ENCODE data around the gene PPP1CB. TPM values are rescaled to one million over a fixed set of nuclear protein-coding genes. Genes with fewer than 3 reads are reported as not detected.

Gene PPP1CB
- 254 and 274 TPM in 2 replicates for total RNA-seq (2014; rRNA removed; shearing (Covaris generic))

- peak; percentile 96 to 98 for DNase-seq
- H3K4me1 ChIP-seq = peaks cover 17% of the 10 kb centered on the region
- peaks cover 6% of the 10 kb centered on the region; the same call in 1 of the 2 replicates for H3K36me3 ChIP-seq
- peak within 1 kb of the TSS; percentile 100 for H3K4me3 ChIP-seq
- peak within 1 kb of the TSS; percentile 97 for H3K27ac ChIP-seq
- no peaks in the 10 kb centered on the region for H3K9me3 ChIP-seq (replicated peaks)
- no peaks in the 10 kb centered on the region for H3K27me3 ChIP-seq
These were observed at the start of gene PPP1CB for GRCh38 chr2:28751252-28751955. Gene PPP1CB (plus strand): TSS chr2:28751830. CDS start chr2:28752125, 295 bp downstream.

DNA sequence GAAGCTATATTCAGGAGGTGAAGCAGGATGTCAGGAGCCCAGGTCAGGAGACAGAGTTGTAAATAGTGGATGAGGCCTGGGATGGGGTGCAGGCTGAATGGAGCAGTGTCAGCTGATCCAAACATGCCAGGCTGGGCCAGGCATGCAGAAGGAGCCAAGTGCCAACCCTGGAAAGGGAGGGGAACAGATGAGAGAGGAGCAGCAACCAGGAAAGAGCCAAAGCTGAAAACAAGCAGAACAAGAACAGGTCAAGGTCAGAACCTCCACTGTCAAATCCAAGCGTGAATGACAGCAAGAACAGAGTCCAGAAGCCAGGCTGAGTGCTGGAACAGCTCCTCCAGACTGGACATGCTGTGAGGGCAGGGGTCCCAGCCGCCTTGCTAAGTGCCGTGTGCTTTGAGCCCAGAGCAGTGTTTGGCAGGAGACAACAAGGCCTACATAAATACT is 49.2 kb upstream of the PPP1CB start:
- H3K4me3 ChIP-seq = no peak overlapping the region
- no peak for DNase-seq
- no peaks in the 10 kb centered on the region for H3K36me3 ChIP-seq
- H3K27me3 ChIP-seq = no peaks in the 10 kb centered on the region
- H3K27ac ChIP-seq = no peak overlapping the region
- H3K9me3 ChIP-seq (replicated peaks) = no peaks in the 10 kb centered on the region
- no peaks in the 10 kb centered on the region for H3K4me1 ChIP-seq

GRCh38 chr2:28702878-28703277 is 48.8 kb upstream of the PPP1CB start:
- no peak overlapping the region for H3K4me3 ChIP-seq
- no peak for DNase-seq
- no peaks in the 10 kb centered on the region for H3K4me1 ChIP-seq
- no peaks in the 10 kb centered on the region for H3K9me3 ChIP-seq (replicated peaks)
- no peaks in the 10 kb centered on the region for H3K27me3 ChIP-seq
- H3K27ac ChIP-seq = no peak overlapping the region
- H3K36me3 ChIP-seq = no peaks in the 10 kb centered on the region

DNA sequence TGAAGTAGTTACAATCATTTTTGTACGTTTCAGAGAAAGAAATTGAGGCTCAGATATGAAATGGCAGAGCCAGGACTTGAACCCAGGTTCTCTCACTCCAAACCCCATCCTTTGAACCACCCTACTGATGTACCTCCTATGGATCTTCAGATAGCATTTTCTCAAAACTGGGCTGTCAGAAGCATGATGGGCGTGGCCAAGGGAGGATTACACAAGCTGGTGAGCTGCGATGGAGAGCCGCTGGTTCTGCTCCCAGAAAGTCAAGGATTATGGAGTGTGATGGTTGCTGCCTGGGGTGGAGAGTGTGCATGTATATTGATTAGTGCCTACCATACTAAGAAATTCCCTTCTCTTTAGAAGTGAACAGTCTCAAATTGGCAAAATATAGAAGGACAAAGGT is 47.0 kb upstream of the PPP1CB start:
- Histone ChIP-seq H3K4me3 (no peak overlapping the region), H3K4me1 (peaks cover 8% of the 10 kb centered on the region), H3K27me3 (no peaks in the 10 kb centered on the region), H3K36me3 (no peaks in the 10 kb centered on the region), H3K27ac (no peak overlapping the region), H3K9me3 (replicated peaks) (no peaks in the 10 kb centered on the region)
- DNase-seq = no peak

GRCh38 chr2:28705751-28706440 is 45.7 kb upstream of the PPP1CB start:
- peaks cover 9% of the 10 kb centered on the region for H3K4me1 ChIP-seq
- no peaks in the 10 kb centered on the region for H3K9me3 ChIP-seq (replicated peaks)
- H3K27ac ChIP-seq = no peak overlapping the region
- DNase-seq = no peak
- H3K4me3 ChIP-seq = no peak overlapping the region
- H3K27me3 ChIP-seq = no peaks in the 10 kb centered on the region
- no peaks in the 10 kb centered on the region for H3K36me3 ChIP-seq

DNA sequence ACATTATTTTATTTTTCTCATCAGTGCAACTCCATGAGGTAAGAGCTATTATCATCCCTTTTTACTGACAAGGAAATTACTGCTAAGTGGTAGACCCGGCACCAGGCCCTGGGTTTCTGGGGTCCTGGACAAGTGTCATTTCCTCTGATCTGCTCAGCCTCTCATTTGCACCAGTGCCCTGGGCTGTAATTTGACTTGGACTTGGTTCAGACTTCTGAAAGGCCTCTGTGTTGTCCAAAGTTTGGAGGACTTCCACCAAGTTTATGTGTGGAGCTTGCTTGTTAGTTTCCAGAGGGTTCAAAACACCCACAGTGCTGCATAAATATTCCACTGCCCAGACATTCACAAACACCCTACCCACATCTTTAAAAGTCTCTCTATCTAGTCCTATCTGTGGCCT is 44.0 kb upstream of the PPP1CB start:
- Histone ChIP-seq H3K4me3 (no peak overlapping the region), H3K36me3 (no peaks in the 10 kb centered on the region), H3K9me3 (replicated peaks) (no peaks in the 10 kb centered on the region), H3K4me1 (peaks cover 9% of the 10 kb centered on the region), H3K27me3 (no peaks in the 10 kb centered on the region), H3K27ac (no peak overlapping the region)
- no peak for DNase-seq

- peaks cover 9% of the 10 kb centered on the region for H3K4me1 ChIP-seq
- DNase-seq = peak; percentile 61 to 82
- H3K27ac ChIP-seq = no peak overlapping the region
- H3K27me3 ChIP-seq = no peaks in the 10 kb centered on the region
- H3K9me3 ChIP-seq (replicated peaks) = no peaks in the 10 kb centered on the region
- no peak overlapping the region for H3K4me3 ChIP-seq
- H3K36me3 ChIP-seq = no peaks in the 10 kb centered on the region
These were observed 42.5 kb upstream of the PPP1CB start for GRCh38 chr2:28709101-28709500.

GRCh38 chr2:28710545-28710944 is 41.1 kb upstream of the PPP1CB start:
- no peak overlapping the region for H3K27ac ChIP-seq
- no peaks in the 10 kb centered on the region for H3K27me3 ChIP-seq
- no peak overlapping the region for H3K4me3 ChIP-seq
- no peaks in the 10 kb centered on the region for H3K36me3 ChIP-seq
- peaks cover 9% of the 10 kb centered on the region for H3K4me1 ChIP-seq
- no peaks in the 10 kb centered on the region for H3K9me3 ChIP-seq (replicated peaks)
- DNase-seq = no peak

DNA sequence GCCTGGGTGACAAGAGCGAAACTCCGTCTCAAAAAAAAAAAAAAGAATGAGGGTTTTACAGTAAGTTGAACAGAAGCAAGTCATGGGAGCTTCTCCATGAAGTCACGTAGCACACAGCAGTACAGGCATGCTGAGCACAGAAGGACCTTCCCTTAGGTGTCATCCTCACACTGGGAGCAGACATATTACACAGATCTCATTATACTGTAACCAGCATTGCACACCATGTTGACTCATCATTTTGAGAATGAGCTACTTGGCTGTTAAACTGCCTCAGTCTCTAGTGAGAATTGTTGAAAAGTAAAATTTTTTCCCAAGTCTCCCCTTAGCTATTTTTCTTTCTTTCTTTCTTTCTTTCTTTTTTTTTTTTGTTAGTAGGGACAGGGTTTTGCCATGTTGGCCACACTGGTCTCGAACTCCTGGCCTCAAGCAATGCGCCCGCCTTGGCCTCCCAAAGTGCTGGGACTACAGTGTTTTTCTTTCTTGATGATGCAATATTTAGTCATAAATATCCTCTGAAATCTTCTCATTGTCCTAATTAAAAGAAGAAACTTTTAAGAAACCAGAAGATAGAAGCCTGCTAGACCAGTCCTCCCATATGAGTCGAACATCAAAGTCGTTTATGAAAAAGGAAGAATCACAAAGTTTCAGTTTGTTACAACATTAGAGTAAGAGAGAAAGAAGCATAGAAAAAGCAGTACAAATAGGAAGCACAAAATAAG is 37.9 kb upstream of the PPP1CB start:
- no peak overlapping the region for H3K27ac ChIP-seq
- no peaks in the 10 kb centered on the region for H3K36me3 ChIP-seq
- no peaks in the 10 kb centered on the region for H3K9me3 ChIP-seq (replicated peaks)
- peaks cover 32% of the 10 kb centered on the region for H3K4me1 ChIP-seq
- no peaks in the 10 kb centered on the region for H3K27me3 ChIP-seq
- H3K4me3 ChIP-seq = no peak overlapping the region
- DNase-seq = no peak

DNA sequence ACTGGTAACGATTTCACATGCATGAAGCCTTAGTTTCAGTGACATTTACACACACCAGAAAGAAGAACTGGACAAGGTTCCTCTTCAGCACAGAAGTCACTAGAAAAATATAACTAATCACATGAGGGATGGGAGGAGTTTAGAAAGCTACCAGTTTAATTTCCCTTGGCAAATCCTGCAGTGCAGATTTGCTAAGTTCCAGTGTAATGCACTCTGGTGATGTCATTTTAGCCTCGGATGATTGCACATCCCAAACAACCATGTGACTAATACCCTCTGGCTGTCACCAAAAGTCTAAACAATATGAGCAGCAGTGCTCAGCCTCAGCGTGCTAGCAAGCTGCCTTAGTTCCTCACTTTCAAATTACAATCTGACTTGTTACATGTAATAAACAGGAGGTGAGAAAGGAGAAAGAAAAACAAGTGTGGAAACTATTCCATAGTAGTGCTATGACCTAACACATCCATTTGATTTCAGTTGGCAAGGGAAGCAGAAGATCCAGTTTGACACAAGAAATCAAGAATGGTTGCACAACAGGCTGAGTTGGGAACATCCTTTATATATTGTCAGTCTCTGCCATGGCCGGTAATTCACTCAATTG is 35.3 kb upstream of the PPP1CB start:
- Histone ChIP-seq H3K27ac (peak overlapping the region; percentile 96), H3K4me3 (no peak overlapping the region), H3K27me3 (no peaks in the 10 kb centered on the region), H3K36me3 (no peaks in the 10 kb centered on the region), H3K4me1 (peaks cover 29% of the 10 kb centered on the region), H3K9me3 (replicated peaks) (no peaks in the 10 kb centered on the region)
- peak; percentile 86 to 95 for DNase-seq

DNA sequence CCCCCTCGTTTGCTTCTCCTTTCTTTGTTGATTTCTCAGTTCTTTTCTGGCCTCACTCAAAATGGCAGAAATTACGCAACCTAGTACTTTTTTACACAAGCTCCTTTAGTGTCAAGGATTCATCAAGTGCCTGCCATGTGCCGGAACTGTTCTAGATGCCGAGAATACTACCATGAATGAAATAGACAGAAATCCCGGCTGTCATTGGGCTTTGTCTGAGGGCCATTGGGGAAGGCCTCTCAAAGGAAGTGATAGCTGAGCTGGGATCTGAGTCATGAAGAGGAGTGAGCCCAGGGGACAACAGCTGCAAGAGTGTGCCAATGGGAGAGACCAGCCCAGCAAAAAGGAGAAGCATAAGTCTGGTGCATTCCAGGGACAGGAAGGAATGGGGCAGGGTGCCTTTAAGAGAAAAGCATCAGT is 34.3 kb upstream of the PPP1CB start:
- H3K4me1 ChIP-seq = peaks cover 29% of the 10 kb centered on the region
- H3K27ac ChIP-seq = peak overlapping the region; percentile 96
- no peaks in the 10 kb centered on the region for H3K9me3 ChIP-seq (replicated peaks)
- no peaks in the 10 kb centered on the region for H3K36me3 ChIP-seq
- peak overlapping the region; percentile 5; the same call in 1 of the 2 replicates for H3K4me3 ChIP-seq
- no peaks in the 10 kb centered on the region for H3K27me3 ChIP-seq
- peak; percentile 99 to 100 for DNase-seq

DNA sequence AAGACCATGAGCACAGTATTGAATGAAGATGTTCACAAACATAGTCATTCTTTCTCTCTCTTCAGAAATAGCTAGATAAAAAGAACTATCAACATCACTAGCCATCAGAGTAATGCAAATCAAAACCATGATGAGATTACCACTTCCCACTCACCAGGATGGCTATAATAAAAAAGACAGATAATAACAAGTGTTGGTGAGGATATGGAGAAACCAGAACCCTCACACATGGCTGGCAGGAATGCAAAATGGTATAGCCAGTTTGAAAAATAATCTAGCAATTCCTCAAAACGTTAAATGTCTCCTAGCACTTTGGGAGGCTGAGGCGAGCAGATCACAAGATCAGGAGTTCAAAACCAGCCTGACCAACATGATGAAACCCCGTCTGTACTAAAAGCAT is 31.3 kb upstream of the PPP1CB start:
- DNase-seq = no peak
- Histone ChIP-seq H3K9me3 (replicated peaks) (no peaks in the 10 kb centered on the region), H3K36me3 (no peaks in the 10 kb centered on the region), H3K27me3 (no peaks in the 10 kb centered on the region), H3K27ac (no peak overlapping the region), H3K4me3 (no peak overlapping the region), H3K4me1 (peaks cover 33% of the 10 kb centered on the region)

- Histone ChIP-seq H3K9me3 (replicated peaks) (no peaks in the 10 kb centered on the region), H3K27ac (no peak overlapping the region), H3K4me3 (no peak overlapping the region), H3K4me1 (peaks cover 24% of the 10 kb centered on the region), H3K36me3 (no peaks in the 10 kb centered on the region), H3K27me3 (no peaks in the 10 kb centered on the region)
- no peak for DNase-seq
These were observed 29.9 kb upstream of the PPP1CB start for GRCh38 chr2:28721601-28722191.

GRCh38 chr2:28725021-28725711 is 26.5 kb upstream of the PPP1CB start:
- no peaks in the 10 kb centered on the region for H3K9me3 ChIP-seq (replicated peaks)
- H3K36me3 ChIP-seq = no peaks in the 10 kb centered on the region
- DNase-seq = no peak
- H3K4me3 ChIP-seq = no peak overlapping the region
- H3K27me3 ChIP-seq = no peaks in the 10 kb centered on the region
- H3K27ac ChIP-seq = no peak overlapping the region
- H3K4me1 ChIP-seq = peaks cover 4% of the 10 kb centered on the region; the same call in 1 of the 2 replicates
